HCT116 (cell line): ENCODE results near the gene OR51T1. TPM values are rescaled to one million over a fixed set of nuclear protein-coding genes. Genes with fewer than 3 reads are reported as not detected.

Source experiments
- ATAC-seq: fragments of 200-7000 bp; cut with Tn5 transposase; 2 replicates; pipeline ENCODE4 v1.9.1; 2020; ENCODE audit warnings: mild to moderate bottlenecking, moderate library complexity
- BruUV-seq: library from RNA; stranded (reverse); fragments of 400-500 nt; replicated peaks from 2 replicates; lab custom pipeline; 2021; lab: Mats Ljungman, UMichigan
- CTCF ChIA-PET: fragments of 300-600 bp; sonication (Branson Sonifier 250); formaldehyde crosslinking; loops from one replicate; lab custom pipeline; 2021; ENCODE audit warnings: antibody characterized with exemption; lab: Charles Lee
- POLR2A ChIA-PET: fragments of 300-600, 350-600 bp; sonication (Branson Sonifier 250); formaldehyde crosslinking; loops from one replicate; lab custom pipeline; 2021; ENCODE audit warnings: antibody characterized with exemption; lab: Charles Lee
- RAD21 ChIA-PET, 2 experiments: fragments of 300-600 bp; sonication (Branson Sonifier 250); formaldehyde crosslinking; loops; one replicate each; lab custom pipeline; 2023; ENCODE audit warnings: low total read pairs in 2 of 2; ENCODE audit not compliant: uncharacterized antibody in 2 of 2, unreplicated experiment in 2 of 2, low non-redundant PET in 1 of 2; lab: Charles Lee
- DNase-seq: peaks from one replicate; pipeline ENCODE4 v3.0.0-alpha.2; 2010; ENCODE audit warnings: low read depth, low spot score
- H2AFZ ChIP-seq: fragments of 200-600 bp; shearing (Covaris generic), sonication (generic); 2 replicates; pipeline ENCODE4 v1.6.1; 2017; ENCODE audit warnings: low read depth, mixed run types, mixed read lengths, antibody characterized with exemption, low read length; ENCODE audit not compliant: poor library complexity, severe bottlenecking
- H3K27ac ChIP-seq: 2 replicates; pipeline ENCODE4 v1.5.1; 2012; ENCODE audit warnings: low read depth, low read length
- H3K27me3 ChIP-seq: fragments of 200-600 bp; sonication (generic); 2 replicates; pipeline ENCODE4 v1.6.1; 2016; ENCODE audit warnings: mixed run types, low read length, mixed read lengths; ENCODE audit not compliant: insufficient read depth
- H3K36me3 ChIP-seq, 2 experiments: fragments of 200-500 bp in 1 of 2; fragments of 200-600 bp in 1 of 2; sonication (Bioruptor generic) in 1 of 2; sonication (generic) in 1 of 2; 2 replicates each; pipeline versions ENCODE4 v1.5.1 to v1.6.1; 2014 to 2016; ENCODE audit warnings: low read length in 2 of 2, inconsistent platforms in 1 of 2, mixed read lengths in 1 of 2, mixed run types in 1 of 2; ENCODE audit not compliant: insufficient read depth in 2 of 2, control insufficient read depth in 1 of 2
- H3K4me1 ChIP-seq, 2 experiments: fragments of 200-600 bp in 1 of 2; sonication (generic) in 1 of 2; 2 replicates each; pipeline versions ENCODE4 v1.5.1 to v1.6.1; 2012 to 2017; ENCODE audit warnings: low read length in 2 of 2, inconsistent platforms in 1 of 2, mild to moderate bottlenecking in 1 of 2, mixed read lengths in 1 of 2, mixed run types in 1 of 2, moderate library complexity in 1 of 2; ENCODE audit not compliant: insufficient read depth in 2 of 2, control insufficient read depth in 1 of 2
- H3K4me2 ChIP-seq: fragments of 200-600 bp; sonication (generic); 2 replicates; pipeline ENCODE4 v1.6.1; 2017; ENCODE audit warnings: mixed run types, low read length, mixed read lengths
- H3K4me3 ChIP-seq, 2 experiments: fragments of 200-600 bp in 1 of 2; sonication (generic) in 1 of 2; replicated peaks in 1 of 2; 2 replicates each; pipeline ENCODE4 v1.5.1; 2011 to 2016; ENCODE audit warnings: low read length in 2 of 2, control low read depth in 1 of 2, low read depth in 1 of 2, mild to moderate bottlenecking in 1 of 2, mixed read lengths in 1 of 2, mixed run types in 1 of 2
- H3K79me2 ChIP-seq: fragments of 200-600 bp; sonication (generic); 2 replicates; pipeline ENCODE4 v1.6.1; 2017; ENCODE audit warnings: mild to moderate bottlenecking, mixed run types, low read length, moderate library complexity, mixed read lengths; ENCODE audit not compliant: insufficient read depth
- H3K9ac ChIP-seq: fragments of 200-600 bp; sonication (generic); 2 replicates; pipeline ENCODE4 v1.6.1; 2016; ENCODE audit warnings: low read length, mixed read lengths
- H3K9me2 ChIP-seq: fragments of 200-600 bp; sonication (generic), shearing (Covaris generic); 2 replicates; pipeline ENCODE4 v1.6.1; 2017; ENCODE audit warnings: mixed run types, mild to moderate bottlenecking, moderate library complexity; ENCODE audit not compliant: insufficient read depth
- H3K9me3 ChIP-seq, 2 experiments: fragments of 200-500 bp in 1 of 2; fragments of 200-600 bp in 1 of 2; sonication (Bioruptor generic) in 1 of 2; sonication (generic) in 1 of 2; 2 replicates each; pipeline ENCODE4 v1.6.1; 2014 to 2017; ENCODE audit warnings: low read length in 2 of 2, mixed read lengths in 2 of 2, inconsistent platforms in 1 of 2, low read depth in 1 of 2, mild to moderate bottlenecking in 1 of 2, mixed run types in 1 of 2, moderate library complexity in 1 of 2; ENCODE audit not compliant: control insufficient read depth in 1 of 2, insufficient read depth in 1 of 2
- H4K20me1 ChIP-seq: fragments of 200-600 bp; sonication (generic), shearing (Covaris generic); 2 replicates; pipeline ENCODE4 v1.6.1; 2017; ENCODE audit warnings: mixed run types, mild to moderate bottlenecking, moderate library complexity; ENCODE audit not compliant: insufficient read depth
- CBX3 ChIP-seq: IDR thresholded peaks from 2 replicates; pipeline ENCODE4 v1.6.1; 2012; ENCODE audit warnings: low read depth
- EGR1 ChIP-seq: IDR thresholded peaks from 2 replicates; pipeline ENCODE4 v1.6.1; 2012; ENCODE audit warnings: low read depth
- ELF1 ChIP-seq: IDR thresholded peaks from 2 replicates; pipeline ENCODE4 v1.6.1; 2012; ENCODE audit warnings: low read depth, borderline replicate concordance
- FOSL1 ChIP-seq: IDR thresholded peaks from 2 replicates; pipeline ENCODE4 v1.6.1; 2012; ENCODE audit warnings: low read depth
- JUND ChIP-seq: IDR thresholded peaks from 2 replicates; pipeline ENCODE4 v1.6.1; 2012
- MAX ChIP-seq: IDR thresholded peaks from 2 replicates; pipeline ENCODE4 v1.6.1; 2012
- POLR2A ChIP-seq: IDR thresholded peaks from 2 replicates; pipeline ENCODE4 v1.7.0; 2011; ENCODE audit warnings: borderline replicate concordance; ENCODE audit not compliant: insufficient read depth, insufficient read length; ENCODE audit errors: extremely low read depth
- RAD21 ChIP-seq: IDR thresholded peaks from 2 replicates; pipeline ENCODE4 v1.6.1; 2012; ENCODE audit warnings: low read depth, mild to moderate bottlenecking
- SP1 ChIP-seq: IDR thresholded peaks from 2 replicates; pipeline ENCODE4 v1.6.1; 2012; ENCODE audit warnings: low read depth
- SRF ChIP-seq: IDR thresholded peaks from 2 replicates; pipeline ENCODE4 v1.6.1; 2012; ENCODE audit warnings: low read depth
- ZNF274 ChIP-seq: fragments of 200-500 bp; sonication (Bioruptor generic); IDR thresholded peaks from 2 replicates; pipeline ENCODE4 v1.6.1; 2014; ENCODE audit warnings: mild to moderate bottlenecking, low read depth, low read length, inconsistent platforms
- intact Hi-C: fragments of 100-400 bp; cut with micrococcal nuclease; formaldehyde crosslinking; loops from 2 replicates; pipeline ENCODE4 v1.10.0; 2022
- total RNA-seq: library from RNA; stranded (reverse); gene quantifications from one replicate; pipeline ENCODE4 v1.2.1, GENCODE V29; 2021; ENCODE audit not compliant: unreplicated experiment
- TF ChIP-seq, protein P1 (sequence below), 3 experiments: fragments of 200-600 bp in 1 of 3; sonication (generic) in 1 of 3; IDR thresholded peaks in 2 of 3; conservative IDR thresholded peaks in 1 of 3; 2 replicates each; pipeline ENCODE4 v1.5.1; 2012 to 2017; ENCODE audit warnings: low read depth in 2 of 3, low read length in 2 of 3, antibody characterized with exemption in 1 of 3, borderline replicate concordance in 1 of 3, control low read depth in 1 of 3, mild to moderate bottlenecking in 1 of 3, mixed read lengths in 1 of 3, mixed run types in 1 of 3, moderate library complexity in 1 of 3; ENCODE audit not compliant: insufficient read depth in 1 of 3

Gene OR51T1
- total RNA-seq, 1 experiment from 2014 or later = not detected

GRCh38 chr11:4848908-4849532 is 32.7 kb upstream of the OR51T1 start, which contains the start of gene OR51S1:
TSS of gene OR51S1 (minus strand) at chr11:4849208. CDS start at chr11:4849208, 0 bp downstream.
- H3K27ac ChIP-seq = no peak within 1 kb of the TSS
- H4K20me1 ChIP-seq = no peaks in the 10 kb centered on the region
- ATAC-seq = no peak
- H3K9me2 ChIP-seq = no peaks in the 10 kb centered on the region
- no peaks in the 10 kb centered on the region for H3K4me1 ChIP-seq
- no peaks in the 10 kb centered on the region for H3K9me3 ChIP-seq
- intact Hi-C loops = no loop called here
- no peak for DNase-seq
- TF ChIP-seq SRF (no peak), SP1 (no peak), FOSL1 (no peak), EGR1 (no peak), ELF1 (no peak)
- TF ChIP-seq, protein P1, sequence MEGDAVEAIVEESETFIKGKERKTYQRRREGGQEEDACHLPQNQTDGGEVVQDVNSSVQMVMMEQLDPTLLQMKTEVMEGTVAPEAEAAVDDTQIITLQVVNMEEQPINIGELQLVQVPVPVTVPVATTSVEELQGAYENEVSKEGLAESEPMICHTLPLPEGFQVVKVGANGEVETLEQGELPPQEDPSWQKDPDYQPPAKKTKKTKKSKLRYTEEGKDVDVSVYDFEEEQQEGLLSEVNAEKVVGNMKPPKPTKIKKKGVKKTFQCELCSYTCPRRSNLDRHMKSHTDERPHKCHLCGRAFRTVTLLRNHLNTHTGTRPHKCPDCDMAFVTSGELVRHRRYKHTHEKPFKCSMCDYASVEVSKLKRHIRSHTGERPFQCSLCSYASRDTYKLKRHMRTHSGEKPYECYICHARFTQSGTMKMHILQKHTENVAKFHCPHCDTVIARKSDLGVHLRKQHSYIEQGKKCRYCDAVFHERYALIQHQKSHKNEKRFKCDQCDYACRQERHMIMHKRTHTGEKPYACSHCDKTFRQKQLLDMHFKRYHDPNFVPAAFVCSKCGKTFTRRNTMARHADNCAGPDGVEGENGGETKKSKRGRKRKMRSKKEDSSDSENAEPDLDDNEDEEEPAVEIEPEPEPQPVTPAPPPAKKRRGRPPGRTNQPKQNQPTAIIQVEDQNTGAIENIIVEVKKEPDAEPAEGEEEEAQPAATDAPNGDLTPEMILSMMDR (IDR thresholded peaks at IDR 0.05 in 2 of 3, conservative IDR thresholded peaks at IDR 0.05 in 1 of 3; ENCODE audit: borderline replicate concordance in 1 of 3, insufficient read depth in 1 of 3, low read depth in 2 of 3, low read length in 2 of 3) = no peak
- TF ChIP-seq, all 23 proteins: peak for 0
- no peak within 1 kb of the TSS for H3K4me2 ChIP-seq
- ChIA-PET CTCF (no interaction called here), POLR2A (no interaction called here), RAD21 (no interaction called here)
- no peak within 1 kb of the TSS for H3K9ac ChIP-seq
- no TSS peak for BruUV-seq
- peaks cover 5% of the 10 kb centered on the region for H3K27me3 ChIP-seq
- H3K4me3 ChIP-seq = no peak within 1 kb of the TSS
- H3K79me2 ChIP-seq = no peaks in the 10 kb centered on the region
- no peaks in the 10 kb centered on the region for H3K36me3 ChIP-seq
- no peak within 1 kb of the TSS for H2AFZ ChIP-seq

DNA sequence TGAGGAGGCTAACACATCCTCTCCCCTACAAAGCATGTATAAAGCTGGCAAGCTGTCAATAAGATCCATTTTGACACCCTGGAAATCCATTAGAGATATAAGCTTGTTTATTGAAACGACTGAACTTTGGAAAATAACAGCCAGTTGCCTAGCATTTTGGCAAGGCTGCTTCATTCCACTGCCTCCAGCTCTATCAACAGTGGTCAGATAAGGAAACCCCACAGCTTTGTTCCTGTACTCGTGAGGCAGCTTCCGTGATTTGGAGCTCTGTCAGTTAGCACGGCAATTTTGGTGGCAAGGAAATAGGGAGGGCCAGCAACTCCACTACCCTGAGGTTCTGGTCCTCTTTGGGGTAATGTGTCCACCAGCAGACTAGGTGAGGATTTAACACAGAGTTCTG is 30.7 kb upstream of the OR51T1 start:
- H3K9me3 ChIP-seq = no peaks in the 10 kb centered on the region
- H3K79me2 ChIP-seq = no peaks in the 10 kb centered on the region
- POLR2A ChIA-PET = no interaction called here
- intact Hi-C loops = no loop called here
- no peak overlapping the region for H3K4me3 ChIP-seq
- H3K4me1 ChIP-seq = no peaks in the 10 kb centered on the region
- H2AFZ ChIP-seq = no peak overlapping the region
- CTCF ChIA-PET = no interaction called here
- ATAC-seq = no peak
- H4K20me1 ChIP-seq = no peaks in the 10 kb centered on the region
- no peak overlapping the region for H3K9ac ChIP-seq
- DNase-seq = no peak
- peaks cover 5% of the 10 kb centered on the region for H3K27me3 ChIP-seq
- H3K36me3 ChIP-seq = no peaks in the 10 kb centered on the region
- RAD21 ChIA-PET = no interaction called here
- H3K27ac ChIP-seq = no peak overlapping the region
- no peak for TF ChIP-seq EGR1
- no peak for TF ChIP-seq JUND
- no peak for TF ChIP-seq MAX
- no peak for TF ChIP-seq CBX3
- no peak for TF ChIP-seq POLR2A
- no peak for TF ChIP-seq RAD21
- no peak for TF ChIP-seq SP1
- TF ChIP-seq, protein P1 (IDR thresholded peaks at IDR 0.05 in 2 of 3, conservative IDR thresholded peaks at IDR 0.05 in 1 of 3; ENCODE audit: borderline replicate concordance in 1 of 3, insufficient read depth in 1 of 3, low read depth in 2 of 3, low read length in 2 of 3) = no peak
- no peak for TF ChIP-seq ZNF274
- BruUV-seq = no TSS peak
- H3K4me2 ChIP-seq = no peak overlapping the region
- H3K9me2 ChIP-seq = no peaks in the 10 kb centered on the region
